LNCaP clone FGC (cell line): Measurements from ENCODE around the gene ANKAR.
A peak's percentile ranks its signal among the peaks of the same experiment; 100 is the strongest.

Source experiments
- DNase-seq: peaks from one replicate; pipeline ENCODE4 v3.0.0-alpha.2; 2011; ENCODE audit warnings: low read depth
- H3K4me3 ChIP-seq: 2 replicates; pipeline ENCODE4 v1.5.1; 2011; ENCODE audit warnings: mild to moderate bottlenecking, low read depth, low read length, control low read depth
- CTCF ChIP-seq: IDR thresholded peaks from 2 replicates; pipeline ENCODE4 v1.5.1; 2012; ENCODE audit warnings: mild to moderate bottlenecking; ENCODE audit not compliant: control insufficient read depth, insufficient read depth; ENCODE audit errors: extremely low read depth

The ANKAR gene

GRCh38 chr2:189673661-189674373 is 653 bp upstream of the ANKAR start:
- TF ChIP-seq CTCF: no peak
- DNase-seq: no peak
- H3K4me3 ChIP-seq: peak overlapping the region; percentile 66

- DNase-seq: no peak
- no peak for TF ChIP-seq CTCF
These were observed 2.0 kb downstream of the ANKAR start for GRCh38 chr2:189676471-189676870.

GRCh38 chr2:189679226-189679625 is 4.8 kb downstream of the ANKAR start:
- no peak for DNase-seq
- H3K4me3 ChIP-seq: no peak overlapping the region
- no peak for TF ChIP-seq CTCF

More at GRCh38 chr2:189676471-189676870, 2.0 kb downstream of the ANKAR start:
- no peak overlapping the region for H3K4me3 ChIP-seq

GRCh38 chr2:189681203-189681602 is 6.7 kb downstream of the ANKAR start:
- no peak overlapping the region for H3K4me3 ChIP-seq
- no peak for TF ChIP-seq CTCF
- DNase-seq: no peak

GRCh38 chr2:189681903-189682302 is 7.4 kb downstream of the ANKAR start:
- no peak for TF ChIP-seq CTCF
- DNase-seq: no peak
- no peak overlapping the region for H3K4me3 ChIP-seq

GRCh38 chr2:189683348-189683747 is 8.9 kb downstream of the ANKAR start:
- TF ChIP-seq CTCF: no peak
- no peak overlapping the region for H3K4me3 ChIP-seq
- no peak for DNase-seq

- no peak for DNase-seq
- TF ChIP-seq CTCF: no peak
- no peak overlapping the region for H3K4me3 ChIP-seq
These were observed 10.3 kb downstream of the ANKAR start for GRCh38 chr2:189684811-189685210.
